ENCODE results near the gene PLCD4.

The PLCD4 gene

DNA sequence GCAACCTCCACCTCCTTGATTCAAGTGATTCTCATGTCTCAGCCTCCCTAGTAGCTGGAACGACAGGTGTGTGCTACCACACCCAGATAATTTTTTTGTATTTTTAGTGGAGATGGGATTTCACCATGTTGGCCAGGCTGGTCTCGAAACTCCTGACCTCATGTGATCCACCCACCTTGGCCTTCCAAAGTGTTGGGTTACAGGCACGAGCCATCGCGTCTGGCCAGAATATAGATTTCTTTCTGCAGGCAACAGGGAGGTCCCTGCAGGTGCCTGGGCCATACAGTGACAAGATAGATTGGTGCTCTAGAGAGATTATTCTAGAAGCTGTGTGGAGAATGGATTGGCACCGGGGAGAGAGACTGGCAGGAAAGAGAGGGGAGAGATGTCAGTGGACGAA lies 13.3 kb downstream of the PLCD4 start:
- DNase-seq (ENCODE audit: low read depth in 2 of 2), result no peak

DNA sequence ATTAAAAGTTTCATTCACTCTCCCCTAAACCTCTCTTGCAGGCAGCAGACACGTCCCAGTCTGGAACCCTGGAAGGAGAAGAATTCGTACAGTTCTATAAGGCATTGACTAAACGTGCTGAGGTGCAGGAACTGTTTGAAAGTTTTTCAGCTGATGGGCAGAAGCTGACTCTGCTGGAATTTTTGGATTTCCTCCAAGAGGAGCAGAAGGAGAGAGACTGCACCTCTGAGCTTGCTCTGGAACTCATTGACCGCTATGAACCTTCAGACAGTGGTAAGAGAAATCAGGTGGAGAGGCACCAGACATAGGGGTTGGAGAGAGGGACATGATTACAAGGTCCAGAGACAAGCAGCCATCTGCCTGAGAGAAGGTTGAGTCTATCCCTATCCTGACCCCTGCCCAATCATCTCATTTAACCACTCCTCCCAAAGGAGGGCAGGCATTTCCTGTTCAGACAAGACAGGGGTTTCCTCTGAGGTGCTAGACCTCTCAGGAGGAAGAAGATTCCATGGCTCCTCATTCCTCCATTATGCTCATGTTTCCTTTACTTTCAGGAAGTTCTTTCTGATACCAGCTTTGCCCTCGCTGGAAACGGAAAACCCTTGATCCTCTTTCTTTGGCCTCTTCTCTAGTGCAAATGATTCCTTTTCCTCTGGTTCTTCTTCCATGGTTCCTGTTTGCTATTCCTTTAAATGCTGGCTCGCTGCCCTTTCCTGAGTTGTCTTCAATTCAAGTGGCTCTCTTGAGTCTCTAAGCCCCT lies 15.1 kb downstream of the PLCD4 start:
- DNase-seq (ENCODE audit: low read depth in 2 of 2), result no peak

DNA sequence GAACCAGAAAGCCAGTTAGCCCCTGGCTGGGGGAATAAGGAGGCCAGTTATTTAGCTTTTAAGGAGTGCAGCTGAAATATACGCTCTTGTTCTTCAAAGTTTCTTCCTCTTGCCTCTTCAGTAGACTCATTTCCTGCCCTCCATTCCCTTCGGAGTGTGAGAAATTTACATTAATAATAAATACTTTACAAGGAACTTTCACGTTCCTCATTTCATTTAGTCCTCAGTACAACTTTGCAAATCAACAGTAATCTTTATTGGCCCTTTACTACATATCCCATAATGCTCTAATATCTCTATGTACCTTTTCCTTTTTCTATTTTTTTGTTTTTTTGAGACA lies 15.6 kb downstream of the PLCD4 start:
- no peak for DNase-seq (ENCODE audit: low read depth in 2 of 2)

DNA sequence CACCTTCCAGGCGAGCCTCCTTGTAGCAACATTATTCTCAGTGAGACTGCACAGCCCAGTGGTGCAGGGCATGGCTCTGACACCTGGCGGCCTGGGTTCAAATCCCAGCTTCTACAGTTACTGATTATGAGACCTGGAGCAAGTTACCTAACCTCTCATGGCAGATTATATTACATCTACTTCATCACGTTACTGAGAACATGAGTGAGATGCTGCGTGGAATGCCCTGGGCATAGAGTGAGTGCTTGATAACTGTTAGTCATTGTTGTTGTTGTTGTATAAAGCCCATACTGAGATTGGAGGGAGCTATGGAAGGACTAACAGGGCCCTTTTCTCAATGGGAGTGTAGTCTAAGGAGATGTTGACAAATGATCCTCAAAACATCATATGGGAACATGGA lies 18.7 kb downstream of the PLCD4 start:
- DNase-seq (ENCODE audit: low read depth in 2 of 2), result no peak

DNA sequence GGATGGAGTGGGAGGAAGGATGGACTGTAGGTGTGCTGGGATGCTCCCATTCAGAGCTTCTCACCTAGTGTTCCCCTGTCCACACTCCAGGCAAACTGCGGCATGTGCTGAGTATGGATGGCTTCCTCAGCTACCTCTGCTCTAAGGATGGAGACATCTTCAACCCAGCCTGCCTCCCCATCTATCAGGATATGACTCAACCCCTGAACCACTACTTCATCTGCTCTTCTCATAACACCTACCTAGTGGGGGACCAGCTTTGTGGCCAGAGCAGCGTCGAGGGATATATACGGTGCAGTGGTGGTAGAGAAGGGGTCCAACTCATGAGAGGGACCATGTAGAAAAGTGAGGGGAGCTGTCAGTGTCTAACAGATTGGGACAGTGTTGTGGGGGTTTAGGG lies 20.2 kb downstream of the PLCD4 start:
- DNase-seq (ENCODE audit: low read depth in 2 of 2), result no peak

DNA sequence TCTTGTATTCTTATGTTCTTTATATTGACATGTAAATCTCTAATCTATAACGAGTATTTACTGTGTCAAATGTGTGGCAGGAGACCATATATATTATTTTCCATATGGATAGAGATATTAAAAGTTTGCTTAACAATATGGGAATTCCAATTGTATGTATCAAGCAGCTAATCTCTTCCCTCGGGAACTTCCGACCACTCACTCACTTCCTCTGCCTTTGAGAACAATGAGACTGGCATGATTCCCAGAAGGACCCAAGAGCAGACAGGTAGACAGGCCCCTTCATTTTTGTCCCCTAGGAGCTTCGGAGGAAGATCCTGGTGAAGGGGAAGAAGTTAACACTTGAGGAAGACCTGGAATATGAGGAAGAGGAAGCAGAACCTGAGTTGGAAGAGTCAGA lies 24.1 kb downstream of the PLCD4 start:
- DNase-seq (ENCODE audit: low read depth in 2 of 2), result no peak

DNA sequence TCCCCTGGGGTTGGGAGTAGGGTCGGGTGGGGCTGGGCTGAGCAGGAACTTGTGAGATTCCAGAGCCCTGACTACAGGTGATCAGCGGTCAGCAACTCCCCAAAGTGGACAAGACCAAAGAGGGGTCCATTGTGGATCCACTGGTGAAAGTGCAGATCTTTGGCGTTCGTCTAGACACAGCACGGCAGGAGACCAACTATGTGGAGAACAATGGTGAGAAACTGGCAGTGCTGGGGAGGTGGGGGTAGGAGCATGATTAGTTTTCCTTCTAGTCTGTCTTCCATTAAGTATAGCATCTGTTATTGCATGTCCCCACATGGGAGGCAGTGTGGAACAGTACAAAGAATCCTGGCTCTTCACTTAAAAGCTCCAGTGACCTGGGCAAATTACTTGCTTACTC lies 28.0 kb downstream of the PLCD4 start:
- DNase-seq (ENCODE audit: low read depth in 2 of 2), result no peak

DNA sequence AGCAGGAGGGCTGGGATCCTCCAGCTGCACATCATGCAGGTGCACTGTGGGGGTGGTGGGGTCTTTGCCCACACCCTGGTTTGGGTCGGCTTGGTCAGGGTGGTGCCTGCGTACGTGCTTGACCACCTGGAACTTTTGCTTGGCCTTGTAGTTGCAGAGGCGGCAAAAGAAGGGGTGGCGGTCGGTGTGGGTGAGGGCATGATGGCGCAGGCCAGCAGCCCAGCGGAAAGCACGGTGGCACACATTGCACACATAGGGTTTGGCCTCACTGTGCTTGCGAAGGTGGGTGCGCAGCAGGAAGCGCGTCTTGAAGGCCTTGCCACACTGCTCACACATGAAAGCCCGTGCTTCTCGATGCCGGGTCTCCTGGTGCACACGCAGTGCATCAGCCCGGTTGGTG lies 30.7 kb downstream of the PLCD4 start:
- DNase-seq (ENCODE audit: low read depth in 2 of 2), result no peak

DNA sequence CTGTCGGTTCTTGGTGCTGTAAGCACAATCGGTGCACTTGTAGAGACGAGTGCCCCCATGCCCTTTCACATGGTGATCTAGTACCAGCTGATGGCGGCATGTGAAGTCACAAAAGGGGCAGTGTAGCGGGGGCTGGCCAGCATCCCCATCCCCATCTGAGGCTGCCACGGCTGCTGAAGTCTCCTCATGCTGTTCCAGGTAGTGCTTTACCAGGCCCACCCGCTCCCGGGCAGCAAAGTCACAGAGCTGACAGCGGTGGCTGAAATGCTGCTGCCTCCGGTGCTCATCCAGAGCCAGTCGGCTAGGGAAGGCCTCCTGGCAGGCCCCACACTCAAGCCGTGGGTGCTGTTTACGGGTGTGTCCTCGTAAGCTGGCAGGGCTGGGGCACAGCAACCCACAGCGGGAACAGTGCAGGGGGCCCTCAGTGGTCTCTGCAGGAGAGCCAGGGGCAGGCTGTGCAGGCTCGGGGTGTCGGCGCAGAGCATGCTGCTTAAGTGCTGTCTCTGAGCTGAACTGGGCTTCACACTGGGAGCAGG lies 34.5 kb downstream of the PLCD4 start:
- DNase-seq (ENCODE audit: low read depth in 2 of 2), result no peak

DNA sequence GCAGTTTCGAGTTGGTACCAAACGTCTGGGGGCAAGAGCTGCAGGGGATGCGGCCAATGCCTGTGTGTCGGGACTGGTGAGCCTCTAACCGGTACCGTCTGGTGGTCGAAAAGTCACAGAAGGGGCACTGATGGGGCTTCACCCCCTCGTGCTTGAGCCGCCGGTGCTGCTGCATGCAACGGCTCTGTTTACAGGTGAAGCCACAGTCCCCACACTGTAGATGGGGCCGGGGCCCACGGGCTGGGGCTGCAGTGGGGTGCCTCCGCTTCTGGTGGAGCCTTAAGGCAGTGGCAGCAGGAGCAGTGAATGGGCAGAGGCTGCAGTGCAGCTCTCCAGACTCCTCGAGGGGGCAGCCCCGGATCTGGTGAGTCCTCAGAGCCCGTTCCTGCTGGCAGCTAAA lies 35.1 kb downstream of the PLCD4 start:
- DNase-seq (ENCODE audit: low read depth in 2 of 2), result no peak

DNA sequence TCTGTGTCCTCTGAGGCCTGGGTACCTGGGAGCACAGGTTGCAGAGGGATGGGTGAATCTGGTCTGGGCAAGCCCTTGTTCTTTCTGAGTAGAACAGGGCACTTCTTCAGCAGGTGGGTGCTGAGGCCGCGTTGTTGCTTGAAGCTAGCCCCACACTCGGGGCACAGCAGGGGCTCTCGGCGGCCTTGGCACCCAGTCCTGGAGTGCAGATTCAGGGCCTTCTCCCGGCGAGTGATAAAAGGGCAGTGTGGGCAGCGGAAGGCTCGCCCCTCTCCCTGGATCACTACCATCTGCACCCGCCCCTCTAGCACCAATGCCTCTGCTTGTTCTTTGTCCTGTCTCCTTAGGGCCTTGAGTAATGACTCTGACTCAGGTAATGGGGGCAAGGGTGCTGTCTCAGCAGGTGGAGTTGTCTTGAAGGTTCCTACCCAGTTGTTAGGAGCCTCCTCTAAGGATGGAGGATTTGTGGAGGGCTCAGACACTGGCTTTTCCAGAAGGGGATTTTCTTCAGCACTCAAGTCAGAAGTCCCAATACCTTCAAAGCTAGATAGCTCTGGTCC lies 36.1 kb downstream of the PLCD4 start:
- DNase-seq (ENCODE audit: low read depth in 2 of 2), result no peak

DNA sequence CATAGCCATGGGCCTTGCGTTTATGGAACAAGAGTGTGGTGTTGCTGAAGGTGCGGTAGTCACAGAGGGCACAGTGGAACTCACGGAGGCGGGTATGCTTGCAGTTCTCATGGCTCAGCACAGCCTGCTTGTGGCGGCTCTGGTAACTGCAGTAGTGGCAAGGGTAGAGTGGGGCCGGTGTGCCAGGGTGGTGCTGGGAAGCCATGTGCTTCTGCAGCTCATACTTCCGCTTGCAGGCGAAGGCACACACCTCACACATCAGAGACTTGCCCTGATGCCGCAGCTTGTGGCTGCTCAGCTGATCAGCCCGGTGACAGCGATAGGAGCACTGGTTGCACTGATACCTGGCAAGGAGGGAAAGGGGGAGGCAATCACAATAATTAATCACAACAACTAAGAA lies 37.0 kb downstream of the PLCD4 start:
- DNase-seq (ENCODE audit: low read depth in 2 of 2), result no peak

DNA sequence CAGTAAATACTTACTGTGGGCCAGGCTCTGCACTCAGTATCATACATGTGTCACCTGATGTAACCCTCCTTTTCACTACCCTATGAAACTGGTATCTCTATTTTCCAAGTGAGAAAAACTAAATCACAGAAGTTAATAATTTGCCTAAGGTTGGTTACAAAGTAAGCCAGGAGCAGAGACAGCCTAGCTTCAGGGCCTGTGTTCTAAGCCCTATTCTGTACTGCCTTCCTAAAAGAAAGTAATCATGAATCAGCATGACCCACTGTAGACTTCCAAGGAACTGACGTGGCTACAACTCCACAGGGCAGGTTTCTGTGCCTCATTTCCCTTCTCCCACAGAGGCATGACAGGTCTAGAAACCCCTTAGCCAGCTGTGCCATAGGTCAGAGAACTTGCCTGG lies 37.4 kb downstream of the PLCD4 start:
- DNase-seq (ENCODE audit: low read depth in 2 of 2), result no peak

DNA sequence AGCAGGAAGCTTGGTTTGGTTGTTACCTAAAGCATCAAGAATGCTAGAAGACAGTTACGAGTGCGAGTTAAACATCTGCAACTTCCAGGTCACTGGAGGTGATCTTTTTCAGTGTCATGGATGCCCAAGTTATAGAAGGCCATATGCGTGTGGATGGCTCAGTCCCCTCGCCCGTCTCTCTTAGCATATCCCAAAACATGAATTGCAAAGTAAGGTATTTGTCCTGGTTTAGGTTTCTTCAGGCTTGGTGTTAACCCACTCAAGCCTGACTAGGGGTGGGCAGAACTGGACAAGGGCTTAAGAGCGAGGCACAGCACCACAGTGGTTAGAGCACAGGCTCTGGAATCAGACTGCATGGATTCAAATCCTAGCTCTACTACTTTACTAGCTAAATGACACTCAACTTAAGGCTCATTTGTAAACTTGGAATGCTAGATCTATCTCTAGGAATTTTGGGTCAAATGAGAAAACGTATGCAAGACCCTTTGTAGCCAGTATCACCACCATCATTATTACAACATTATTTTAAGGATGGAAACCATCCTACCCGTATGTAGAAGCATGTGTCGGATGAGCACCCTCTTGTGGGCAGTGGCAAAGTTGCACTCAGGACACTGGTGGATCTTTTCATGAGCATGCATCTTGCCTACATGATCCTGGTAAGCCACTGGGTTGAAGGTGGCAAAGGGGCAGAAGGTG lies 40.5 kb downstream of the PLCD4 start:
- DNase-seq (ENCODE audit: low read depth in 2 of 2), result peak in 1 of 2 donors; percentile 17

DNA sequence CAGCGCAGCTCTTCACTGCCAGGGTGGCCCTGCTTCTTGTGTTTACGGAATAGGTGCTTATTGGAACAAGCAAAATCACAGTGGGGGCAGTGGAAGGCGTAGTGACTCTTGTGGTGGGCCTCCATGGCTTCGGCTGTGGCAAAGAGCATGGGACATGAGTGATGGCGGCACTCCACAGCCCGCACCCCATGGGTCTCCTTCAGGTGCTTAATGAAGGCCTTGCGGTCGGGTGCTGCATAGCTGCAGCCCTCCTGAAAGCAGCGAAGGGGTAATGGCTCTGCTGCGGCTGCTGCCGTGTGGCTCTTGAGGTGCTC lies 41.0 kb downstream of the PLCD4 start:
- no peak for DNase-seq (ENCODE audit: low read depth in 2 of 2)

DNA sequence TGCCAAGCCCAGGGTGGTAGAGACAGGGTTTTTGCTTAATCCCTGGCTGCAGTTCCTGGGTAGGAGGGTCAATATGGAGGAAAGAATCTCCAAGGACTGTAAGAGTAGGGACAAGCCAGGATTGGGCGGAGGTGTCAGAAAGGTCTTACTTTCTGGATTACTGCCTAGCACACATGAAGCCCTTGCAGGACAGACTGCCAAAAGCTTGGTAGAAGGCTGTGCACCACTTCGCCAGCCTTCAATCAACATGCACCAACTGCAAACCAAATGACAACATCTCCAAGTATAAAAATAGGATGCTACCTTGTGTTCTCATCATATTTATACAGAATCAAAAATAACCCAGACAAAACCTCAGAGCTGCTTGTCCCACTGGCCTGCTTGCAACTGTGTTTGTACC lies 48.1 kb downstream of the PLCD4 start:
- DNase-seq (ENCODE audit: low read depth in 2 of 2), result no peak

DNA sequence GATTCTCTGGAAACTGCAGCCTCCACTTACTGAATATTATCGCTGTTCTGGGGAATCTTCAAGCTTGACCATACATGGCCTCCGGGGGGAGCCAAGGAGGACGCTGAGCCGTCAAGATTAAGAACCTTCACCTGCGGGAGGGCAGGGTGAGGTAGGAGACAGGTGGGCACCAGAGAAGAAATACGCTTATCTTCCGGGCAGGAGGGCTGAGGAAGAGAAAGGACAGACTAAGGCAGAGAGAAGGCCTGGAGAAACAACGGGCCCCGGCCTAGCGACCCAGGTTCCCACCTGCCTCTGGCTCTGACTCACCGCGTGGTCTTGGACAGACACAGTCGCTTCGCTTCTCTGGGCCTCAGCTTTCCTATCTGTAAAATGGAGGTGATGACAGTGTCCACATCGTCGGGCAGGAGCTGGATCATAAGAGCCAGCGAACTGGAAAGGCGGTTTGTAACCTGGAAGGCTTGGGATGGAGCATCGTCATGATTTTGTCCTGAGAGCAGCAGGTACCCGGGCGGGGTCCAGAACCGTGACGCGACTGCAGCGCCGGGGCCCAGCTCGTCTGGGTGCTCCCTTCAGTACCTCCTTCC lies 51.1 kb downstream of the PLCD4 start:
- DNase-seq (ENCODE audit: low read depth in 2 of 2), result peak; percentile 22 to 27

DNA sequence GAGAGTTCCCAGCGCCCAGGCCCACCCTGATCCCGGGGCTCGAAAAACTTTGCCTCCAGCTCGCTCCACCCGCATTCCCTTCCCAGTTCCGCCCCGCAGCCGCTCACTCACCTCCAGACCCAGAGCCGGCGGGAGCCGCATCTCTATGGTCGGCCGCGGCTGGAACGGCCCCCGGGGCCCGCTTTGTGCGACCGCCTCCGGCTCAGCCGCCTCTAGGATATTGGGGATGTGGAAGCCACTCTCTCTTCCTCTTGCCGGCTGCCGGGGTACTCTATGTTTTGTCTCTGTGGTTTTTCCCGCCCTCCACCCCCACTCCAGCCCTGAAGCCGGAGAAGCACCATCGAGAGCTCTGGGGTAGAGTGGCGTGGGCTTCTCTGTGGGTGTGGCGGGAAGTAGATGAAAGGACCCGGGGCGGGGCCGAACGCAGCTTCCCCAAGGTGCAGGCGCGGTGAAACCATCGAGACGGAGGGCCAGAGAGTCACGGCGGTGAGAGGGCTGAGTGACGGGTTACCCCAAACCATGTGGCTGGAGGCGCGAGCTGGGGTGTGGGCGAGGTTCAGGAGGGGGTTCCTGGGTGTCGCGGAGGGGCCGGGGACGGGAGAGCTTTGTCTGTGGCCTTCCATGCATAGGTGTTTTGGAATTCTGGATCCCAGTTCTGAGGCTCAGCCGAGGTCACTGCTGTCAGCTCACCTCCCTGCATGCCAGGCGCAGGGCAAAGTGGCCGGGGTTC lies 51.7 kb downstream of the PLCD4 start, which contains the start of the genes BCS1L and ZNF142:
Gene BCS1L (plus strand): TSS at position 426 of the 730 bp plus-strand sequence. CDS start 1,305 bp downstream, outside the sequence.
Gene ZNF142 (minus strand): TSS at position 366 of the 730 bp plus-strand sequence. CDS start 3,194 bp downstream, outside the sequence.
- peak; percentile 90 to 94 for DNase-seq (ENCODE audit: low read depth in 2 of 2)

DNA sequence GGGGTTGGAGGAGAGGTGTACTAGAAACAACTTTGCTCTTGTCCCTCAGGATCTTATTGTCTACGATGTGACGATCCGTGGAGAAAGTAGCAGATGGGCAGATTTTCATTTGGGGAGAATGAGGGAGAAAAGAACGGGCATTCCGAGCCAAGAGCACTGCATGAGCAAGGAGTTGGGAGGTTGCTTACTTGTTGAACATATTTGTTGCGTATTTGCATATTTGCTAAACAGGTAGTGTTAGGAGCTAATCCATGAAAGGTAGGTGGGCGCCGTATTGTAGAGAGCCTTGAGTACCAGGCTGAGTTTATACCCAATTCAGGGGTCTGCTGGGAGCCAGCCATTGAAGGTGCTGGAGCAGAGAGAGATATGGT lies 52.3 kb downstream of the PLCD4 start:
- no peak for DNase-seq (ENCODE audit: low read depth in 2 of 2)

DNA sequence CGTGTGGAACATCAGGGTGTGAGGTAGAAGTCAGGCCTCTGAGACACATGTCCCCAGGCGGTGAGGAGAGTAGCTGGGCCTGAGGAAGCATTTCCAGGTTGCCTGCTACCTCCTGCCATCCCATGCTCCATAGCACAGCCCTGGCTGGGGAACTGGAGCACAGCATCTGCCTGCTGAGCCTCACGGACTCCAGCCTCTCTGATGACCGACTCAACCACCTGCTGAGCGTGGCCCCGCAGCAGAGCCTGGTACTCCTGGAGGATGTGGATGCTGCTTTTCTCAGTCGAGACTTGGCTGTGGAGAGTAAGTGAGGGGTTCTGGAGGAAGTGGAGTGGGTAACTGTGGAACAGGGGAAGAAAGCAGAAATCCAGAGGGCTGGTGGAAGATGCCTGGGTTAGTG lies 54.7 kb downstream of the PLCD4 start:
- no peak for DNase-seq (ENCODE audit: low read depth in 2 of 2)

DNA sequence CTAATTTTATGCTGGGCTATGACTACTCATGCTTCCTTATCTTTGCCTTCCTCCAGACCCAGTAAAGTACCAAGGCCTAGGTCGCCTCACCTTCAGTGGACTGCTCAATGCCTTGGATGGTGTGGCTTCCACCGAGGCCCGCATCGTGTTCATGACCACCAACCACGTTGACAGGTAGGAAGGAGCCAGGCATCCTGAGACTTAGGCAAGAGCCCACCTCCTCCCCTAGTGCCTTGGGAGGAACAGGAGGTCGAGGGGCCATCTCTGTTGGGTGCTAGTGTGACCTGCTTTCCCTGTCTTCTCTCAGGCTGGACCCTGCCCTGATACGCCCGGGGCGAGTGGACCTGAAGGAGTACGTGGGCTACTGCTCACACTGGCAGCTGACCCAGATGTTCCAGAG lies 55.1 kb downstream of the PLCD4 start:
- no peak for DNase-seq (ENCODE audit: low read depth in 2 of 2)

DNA sequence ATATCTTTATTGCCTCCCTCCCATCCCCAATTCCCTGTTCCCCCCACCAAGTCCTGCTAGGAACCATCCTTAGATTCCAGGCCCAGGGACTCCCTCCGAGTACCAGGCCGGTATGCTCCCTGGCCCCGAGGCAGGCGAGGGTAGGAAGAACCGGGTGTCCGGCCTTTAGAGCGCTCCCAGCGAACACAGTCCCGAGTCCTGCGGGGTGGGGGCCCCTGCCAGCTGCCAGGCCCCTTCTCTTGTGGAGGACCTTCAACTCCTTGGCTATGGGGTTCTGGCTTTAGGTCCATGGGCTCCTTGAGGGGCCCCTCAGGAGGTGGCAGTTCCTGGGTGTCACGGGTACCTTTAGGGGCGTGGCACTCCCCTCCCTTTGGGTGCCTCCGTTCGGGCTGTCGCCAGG lies 56.2 kb downstream of the PLCD4 start:
- no peak for DNase-seq (ENCODE audit: low read depth in 2 of 2)

All from stimulated activated CD8-positive, alpha-beta memory T cell treated with anti-CD3 and anti-CD28 coated beads, Interleukin-2, amount 100 ng/mL, for 48 hours (primary cell).